ENCODE data around the gene SLC14A1.

DNA sequence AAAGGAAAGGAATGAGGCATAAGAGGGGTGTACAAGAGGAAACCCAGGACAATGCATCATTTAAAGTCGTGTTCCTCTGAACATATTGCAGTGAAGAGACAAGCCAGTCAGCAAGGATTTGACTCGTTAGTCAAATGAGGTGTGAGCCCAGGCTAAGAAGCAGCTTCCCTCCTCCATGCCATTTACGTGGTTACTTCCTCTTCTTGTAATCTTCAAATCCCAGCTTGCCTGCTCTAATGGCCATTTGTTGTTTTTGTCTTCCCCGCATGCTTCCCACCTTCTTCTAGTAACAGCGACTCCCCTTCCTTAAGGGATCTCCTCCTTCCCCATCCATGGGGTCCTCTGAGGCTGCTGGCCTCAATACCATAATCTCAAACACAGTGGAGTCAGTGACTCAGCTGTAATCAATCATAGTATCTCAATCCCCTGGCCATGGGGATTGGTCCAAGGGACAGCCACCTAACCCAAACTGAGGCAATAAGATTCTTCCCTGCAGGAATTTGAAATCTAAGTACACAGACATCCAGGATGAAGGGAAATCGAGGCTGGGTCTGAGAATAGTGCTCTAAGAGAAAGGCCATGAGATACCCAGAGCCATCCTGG, 37.6 kb downstream of the SLC14A1 start:
- TF ChIP-seq, protein P1, sequence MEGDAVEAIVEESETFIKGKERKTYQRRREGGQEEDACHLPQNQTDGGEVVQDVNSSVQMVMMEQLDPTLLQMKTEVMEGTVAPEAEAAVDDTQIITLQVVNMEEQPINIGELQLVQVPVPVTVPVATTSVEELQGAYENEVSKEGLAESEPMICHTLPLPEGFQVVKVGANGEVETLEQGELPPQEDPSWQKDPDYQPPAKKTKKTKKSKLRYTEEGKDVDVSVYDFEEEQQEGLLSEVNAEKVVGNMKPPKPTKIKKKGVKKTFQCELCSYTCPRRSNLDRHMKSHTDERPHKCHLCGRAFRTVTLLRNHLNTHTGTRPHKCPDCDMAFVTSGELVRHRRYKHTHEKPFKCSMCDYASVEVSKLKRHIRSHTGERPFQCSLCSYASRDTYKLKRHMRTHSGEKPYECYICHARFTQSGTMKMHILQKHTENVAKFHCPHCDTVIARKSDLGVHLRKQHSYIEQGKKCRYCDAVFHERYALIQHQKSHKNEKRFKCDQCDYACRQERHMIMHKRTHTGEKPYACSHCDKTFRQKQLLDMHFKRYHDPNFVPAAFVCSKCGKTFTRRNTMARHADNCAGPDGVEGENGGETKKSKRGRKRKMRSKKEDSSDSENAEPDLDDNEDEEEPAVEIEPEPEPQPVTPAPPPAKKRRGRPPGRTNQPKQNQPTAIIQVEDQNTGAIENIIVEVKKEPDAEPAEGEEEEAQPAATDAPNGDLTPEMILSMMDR (optimal IDR thresholded peaks at IDR 0.05 in 1 of 3, IDR thresholded peaks at IDR 0.05 in 1 of 3, conservative IDR thresholded peaks at IDR 0.05 in 1 of 3; ENCODE audit: extremely low read depth in 1 of 3, insufficient read depth in 2 of 3, low read length in 3 of 3), result no peak
- TF ChIP-seq EZH2 (IDR thresholded peaks at IDR 0.05; ENCODE audit: low read length), result no peak
